ENCODE measurements around the gene ATP6AP1. TPM values are rescaled to one million over a fixed set of nuclear protein-coding genes. Genes with fewer than 3 reads are reported as not detected.

The ATP6AP1 gene
- total RNA-seq, 1 experiment from 2014 or later: 112 TPM

DNA sequence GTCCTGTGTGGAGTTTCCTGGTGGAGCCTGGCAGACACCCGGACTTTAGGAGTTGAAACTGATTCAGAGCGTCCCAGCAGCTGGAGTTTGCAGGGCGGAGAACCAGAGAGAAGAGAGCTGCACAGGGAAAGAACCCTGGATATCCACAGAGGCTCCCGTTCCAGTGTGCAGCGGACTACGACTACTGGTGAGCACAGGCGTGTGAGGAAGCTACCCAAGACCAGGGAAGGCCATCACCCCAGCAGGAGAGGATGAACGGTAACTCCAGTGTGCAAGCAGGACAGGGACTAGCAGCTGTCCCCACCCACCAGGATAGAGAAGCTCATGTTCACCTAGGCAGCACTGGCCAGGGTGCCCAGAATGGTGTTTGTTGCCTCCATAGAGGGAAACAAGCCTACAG, 48.3 kb downstream of the ATP6AP1 start:
- H3K27ac Mint-ChIP-seq (ENCODE audit: unreplicated experiment): no peak overlapping the region
- no peak overlapping the region for H3K4me3 ChIP-seq (ENCODE audit: low read depth, low read length)
- ChIA-PET CTCF (no interaction called here), POLR2A (no interaction called here)
- no peaks in the 10 kb centered on the region for H3K27me3 ChIP-seq (replicated peaks; ENCODE audit: control insufficient read depth, insufficient read depth, low read length)
- TF ChIP-seq CTCF (IDR thresholded peaks at IDR 0.05; ENCODE audit: insufficient read depth in 1 of 2, low read depth in 1 of 2, low read length in 1 of 2, severe bottlenecking in 1 of 2, unreplicated experiment in 1 of 2): no peak
- H3K4me1 Mint-ChIP-seq (ENCODE audit: low read depth, unreplicated experiment): no peaks in the 10 kb centered on the region
- no peaks in the 10 kb centered on the region for H3K9me3 ChIP-seq
- no TSS peak for BruUV-seq (replicated peaks)
- no peaks in the 10 kb centered on the region for H3K9me3 Mint-ChIP-seq (ENCODE audit: unreplicated experiment)
- intact Hi-C loops (cut with micrococcal nuclease; ENCODE audit: unreplicated experiment): loop anchor here (5.0 kb wide), 1 partner anchor 40 kb away; the partner anchor contains the start of gene FAM3A
- H3K36me3 ChIP-seq (ENCODE audit: control insufficient read depth, insufficient read depth, low read length): no peaks in the 10 kb centered on the region
- no peak for DNase-seq
- no peaks in the 10 kb centered on the region for H3K4me1 ChIP-seq
- H3K36me3 Mint-ChIP-seq (ENCODE audit: insufficient read depth, unreplicated experiment): peaks cover 34% of the 10 kb centered on the region
- H3K27me3 Mint-ChIP-seq (ENCODE audit: insufficient read depth, unreplicated experiment): no peaks in the 10 kb centered on the region
- no peak overlapping the region for H3K4me3 Mint-ChIP-seq (ENCODE audit: unreplicated experiment)

DNA sequence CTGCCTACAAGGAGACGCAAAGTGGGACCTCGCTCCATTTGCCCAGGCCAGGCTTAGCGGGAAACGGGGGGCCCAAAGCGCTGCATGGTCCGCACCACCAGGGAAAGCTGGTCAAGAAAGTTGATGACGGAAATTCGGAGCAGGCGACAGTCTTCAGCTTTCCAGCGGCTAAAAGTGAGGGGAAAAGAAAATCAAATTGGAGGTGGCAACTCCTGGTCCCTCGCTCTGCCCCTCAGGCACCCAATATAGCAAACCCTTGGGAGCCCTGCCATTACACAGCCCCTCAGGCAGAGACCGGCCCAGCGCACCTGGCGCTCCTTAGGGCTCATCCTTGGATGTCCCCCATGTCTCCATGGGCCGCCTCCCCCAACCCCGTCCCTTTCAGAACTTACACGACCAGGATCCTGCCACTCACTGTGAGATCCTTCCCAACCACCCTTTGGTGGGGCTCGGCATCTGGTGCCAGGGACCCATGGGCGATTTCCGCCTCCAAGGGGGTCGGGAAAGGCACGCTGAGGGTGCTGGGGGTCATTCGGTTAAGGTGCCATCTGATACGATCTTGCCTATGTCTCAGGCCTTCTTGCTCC, 49.5 kb downstream of the ATP6AP1 start:
- no peaks in the 10 kb centered on the region for H3K9me3 Mint-ChIP-seq (ENCODE audit: unreplicated experiment)
- intact Hi-C loops (cut with micrococcal nuclease; ENCODE audit: unreplicated experiment): loop anchor here (5.0 kb wide), 1 partner anchor 39 kb away; the partner anchor contains the start of gene FAM3A
- H3K27me3 ChIP-seq (replicated peaks; ENCODE audit: control insufficient read depth, insufficient read depth, low read length): no peaks in the 10 kb centered on the region
- peak overlapping the region; percentile 64 for H3K4me3 ChIP-seq (ENCODE audit: low read depth, low read length)
- TF ChIP-seq CTCF (IDR thresholded peaks at IDR 0.05; ENCODE audit: insufficient read depth in 1 of 2, low read depth in 1 of 2, low read length in 1 of 2, severe bottlenecking in 1 of 2, unreplicated experiment in 1 of 2): no peak
- peaks cover 31% of the 10 kb centered on the region for H3K36me3 Mint-ChIP-seq (ENCODE audit: insufficient read depth, unreplicated experiment)
- peak overlapping the region; percentile 76 for H3K4me3 Mint-ChIP-seq (ENCODE audit: unreplicated experiment)
- BruUV-seq (replicated peaks): TSS peak; percentile 92
- H3K4me1 Mint-ChIP-seq (ENCODE audit: low read depth, unreplicated experiment): no peaks in the 10 kb centered on the region
- CTCF ChIA-PET: interaction anchor here (1.0 to 1.1 kb wide), 2 partner anchors 13 to 49 kb away, joined by 3 read pairs; partner anchors contain the start of gene SLC10A3
- H3K4me1 ChIP-seq: no peaks in the 10 kb centered on the region
- DNase-seq: no peak
- no peaks in the 10 kb centered on the region for H3K9me3 ChIP-seq
- POLR2A ChIA-PET: interaction anchor here (1.0 to 1.1 kb wide), 3 partner anchors 9 to 105 kb away, joined by 3 to 16 read pairs (median 4); partner anchors contain the start of gene SLC10A3
- no peaks in the 10 kb centered on the region for H3K27me3 Mint-ChIP-seq (ENCODE audit: insufficient read depth, unreplicated experiment)
- H3K27ac Mint-ChIP-seq (ENCODE audit: unreplicated experiment): peak overlapping the region; percentile 86
- H3K36me3 ChIP-seq (ENCODE audit: control insufficient read depth, insufficient read depth, low read length): no peaks in the 10 kb centered on the region

DNA sequence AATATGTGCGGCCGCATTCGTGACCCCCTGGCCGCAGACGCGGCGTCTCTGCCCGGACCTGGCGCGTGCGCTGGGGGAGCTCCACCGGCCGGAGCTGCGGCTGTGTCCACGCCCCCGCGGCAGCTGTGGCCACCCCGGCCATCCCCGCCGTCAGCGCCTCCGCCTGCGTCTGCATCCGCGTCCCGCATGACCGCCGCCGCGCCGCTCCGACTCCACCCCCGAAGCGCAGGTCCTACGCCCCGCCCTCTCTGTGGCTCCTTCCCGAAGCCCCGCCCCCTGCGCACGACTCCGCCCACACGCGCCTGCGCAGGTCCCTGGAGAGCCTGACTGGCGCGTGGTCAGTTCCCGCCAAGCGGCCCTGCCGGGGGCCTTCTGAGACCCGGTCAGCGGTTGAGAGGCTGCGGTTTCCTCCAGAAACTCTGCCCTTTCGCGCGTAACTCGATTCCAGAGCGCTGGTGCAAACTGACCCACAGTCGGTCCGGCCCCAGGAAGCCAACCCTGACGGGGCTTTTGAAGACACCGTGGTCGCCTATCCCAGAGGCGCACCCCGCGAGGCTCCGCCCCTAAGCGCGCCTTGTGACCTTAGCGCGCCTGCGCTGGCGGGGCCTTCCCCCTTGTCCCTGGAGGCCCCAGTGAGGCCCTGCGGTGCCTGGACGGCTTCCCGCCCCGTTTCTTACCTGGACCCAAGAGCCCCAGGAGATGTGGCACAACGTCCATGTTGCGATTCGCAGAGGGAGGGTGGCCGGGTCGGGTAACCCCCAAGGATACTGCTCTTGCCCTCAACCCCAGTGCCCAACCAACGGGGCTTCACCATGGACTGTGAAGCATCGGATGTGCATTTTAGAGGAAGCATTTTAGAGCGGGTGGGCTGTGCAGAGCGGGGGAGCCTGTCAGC, 50.5 kb downstream of the ATP6AP1 start, which contains the start of gene LAGE3:
LAGE3 (minus strand) TSS at position 554 of the 895 bp plus-strand sequence; CDS start at position 188, 366 bp downstream.
- Mint-ChIP-seq H3K27ac (ENCODE audit: unreplicated experiment) (peak within 1 kb of the TSS; percentile 86), H3K36me3 (ENCODE audit: insufficient read depth, unreplicated experiment) (peaks cover 39% of the 10 kb centered on the region), H3K9me3 (ENCODE audit: unreplicated experiment) (no peaks in the 10 kb centered on the region), H3K27me3 (ENCODE audit: insufficient read depth, unreplicated experiment) (no peaks in the 10 kb centered on the region), H3K4me3 (ENCODE audit: unreplicated experiment) (peak within 1 kb of the TSS; percentile 76), H3K4me1 (ENCODE audit: low read depth, unreplicated experiment) (no peaks in the 10 kb centered on the region)
- peak; percentile 91 to 96 for DNase-seq
- TF ChIP-seq CTCF (IDR thresholded peaks at IDR 0.05; ENCODE audit: insufficient read depth in 1 of 2, low read depth in 1 of 2, low read length in 1 of 2, severe bottlenecking in 1 of 2, unreplicated experiment in 1 of 2): no peak
- ChIA-PET CTCF (interaction anchor here (0.6 to 1.0 kb wide), 2 partner anchors 12 to 109 kb away, joined by 3 to 4 read pairs; partner anchors contain the start of gene SLC10A3), POLR2A (interaction anchor here (1.0 to 1.1 kb wide), 3 partner anchors 8 to 106 kb away, joined by 3 to 16 read pairs (median 4); partner anchors contain the start of gene SLC10A3)
- Histone ChIP-seq H3K9me3 (no peaks in the 10 kb centered on the region), H3K4me1 (no peaks in the 10 kb centered on the region), H3K27me3 (replicated peaks; ENCODE audit: control insufficient read depth, insufficient read depth, low read length) (no peaks in the 10 kb centered on the region), H3K36me3 (ENCODE audit: control insufficient read depth, insufficient read depth, low read length) (no peaks in the 10 kb centered on the region), H3K4me3 (ENCODE audit: low read depth, low read length) (peak within 1 kb of the TSS; percentile 64)
- BruUV-seq (replicated peaks): TSS peak; percentile 48
- intact Hi-C loops (cut with micrococcal nuclease; ENCODE audit: unreplicated experiment): loop anchor here (5.0 kb wide), 1 partner anchor 38 kb away; the partner anchor contains the start of gene FAM3A
